ENCODE results near the gene TOM1L1.

The TOM1L1 gene

GRCh38 chr17:54876656-54877195 lies 23.9 kb upstream of the TOM1L1 start:
- TF ChIP-seq ZIC2 (tag by site-specific recombination; IDR thresholded peaks at IDR 0.05), result no peak
- no peak for TF ChIP-seq ZNF138 (tag by site-specific recombination; IDR thresholded peaks at IDR 0.05; ENCODE audit: borderline replicate concordance)
- TF ChIP-seq GLIS2 (tag by site-specific recombination; IDR thresholded peaks at IDR 0.05), result no peak
- no peak for TF ChIP-seq ZNF610 (tag by site-specific recombination; IDR thresholded peaks at IDR 0.05; ENCODE audit: borderline replicate concordance)
- no peak for TF ChIP-seq ZNF785 (tag by site-specific recombination; IDR thresholded peaks at IDR 0.05)
- TF ChIP-seq ZNF843 (tag by site-specific recombination; IDR thresholded peaks at IDR 0.05), result no peak
- no peak for TF ChIP-seq ZNF704 (tag by site-specific recombination; IDR thresholded peaks at IDR 0.05)
- no peak for TF ChIP-seq ZNF202 (tag by site-specific recombination; IDR thresholded peaks at IDR 0.05; ENCODE audit: borderline replicate concordance)
- TF ChIP-seq ZNF621 (tag by site-specific recombination; IDR thresholded peaks at IDR 0.05), result no peak
- TF ChIP-seq ZNF692 (tag by site-specific recombination; IDR thresholded peaks at IDR 0.05), result no peak
- no peak for TF ChIP-seq ZNF324 (tag by site-specific recombination; IDR thresholded peaks at IDR 0.05)
- no peak for TF ChIP-seq ZNF214 (tag by site-specific recombination; IDR thresholded peaks at IDR 0.05; ENCODE audit: borderline replicate concordance)
- TF ChIP-seq ZNF677 (tag by site-specific recombination; IDR thresholded peaks at IDR 0.05), result no peak
- TF ChIP-seq SALL2 (tag by site-specific recombination; IDR thresholded peaks at IDR 0.05; ENCODE audit: borderline replicate concordance), result no peak
- no peak for TF ChIP-seq ZNF10 (tag by site-specific recombination; IDR thresholded peaks at IDR 0.05)
- no peak for TF ChIP-seq ZNF350 (tag by site-specific recombination; IDR thresholded peaks at IDR 0.05)
- no peak for TF ChIP-seq ZNF132 (tag by site-specific recombination; IDR thresholded peaks at IDR 0.05; ENCODE audit: borderline replicate concordance)
- TF ChIP-seq ZNF114 (tag by site-specific recombination; IDR thresholded peaks at IDR 0.05), result no peak
- CTCF ChIA-PET, result no interaction called here
- no peak overlapping the region for H3K4me3 ChIP-seq (ENCODE audit: low read depth, low read length)
- H3K36me3 ChIP-seq (ENCODE audit: control insufficient read depth in 2 of 2, insufficient read depth in 1 of 2, low read length in 2 of 2), result no peaks in the 10 kb centered on the region
- POLR2A ChIA-PET, result no interaction called here
- no peaks in the 10 kb centered on the region for H3K9me3 ChIP-seq (ENCODE audit: control insufficient read depth, insufficient read depth, low read depth, low read length)
- H3K4me1 ChIP-seq (ENCODE audit: control insufficient read depth, insufficient read depth, low read length), result no peaks in the 10 kb centered on the region
- no peak overlapping the region for H3K27ac ChIP-seq (ENCODE audit: extremely low read depth, low read depth, low read length)

- Histone ChIP-seq H3K4me3 (ENCODE audit: low read depth, low read length) (no peak overlapping the region), H3K27ac (ENCODE audit: extremely low read depth, low read depth, low read length) (no peak overlapping the region), H3K36me3 (ENCODE audit: control insufficient read depth in 2 of 2, insufficient read depth in 1 of 2, low read length in 2 of 2) (no peaks in the 10 kb centered on the region), H3K9me3 (ENCODE audit: control insufficient read depth, insufficient read depth, low read depth, low read length) (no peaks in the 10 kb centered on the region), H3K4me1 (ENCODE audit: control insufficient read depth, insufficient read depth, low read length) (no peaks in the 10 kb centered on the region)
- ChIA-PET POLR2A (no interaction called here), CTCF (interaction anchor here (0.6 to 0.9 kb wide), 3 partner anchors 10 to 1848 kb away, joined by 3 read pairs; no protein-coding TSS in a partner anchor)
- no peak for TF ChIP-seq PRDM10 (tag by site-specific recombination; IDR thresholded peaks at IDR 0.05)
- TF ChIP-seq PRDM6 (tag by site-specific recombination; IDR thresholded peaks at IDR 0.05), result no peak
- no peak for TF ChIP-seq ZBTB10 (tag by site-specific recombination; IDR thresholded peaks at IDR 0.05)
- TF ChIP-seq ZNF670 (tag by site-specific recombination; IDR thresholded peaks at IDR 0.05; ENCODE audit: low read depth), result no peak
Measured at GRCh38 chr17:54881255-54881972, 19.2 kb upstream of the TOM1L1 start.
